Hepatocyte (in vitro differentiated cells): Measurements from ENCODE around the gene ZSWIM2.

Experiments
- CTCF ChIP-seq: fragments of 200-600 bp; sonication (generic); IDR thresholded peaks from 2 replicates; pipeline ENCODE4 v1.5.1; 2016; ENCODE audit warnings: antibody characterized with exemption, mild to moderate bottlenecking; ENCODE audit not compliant: poor library complexity
- EZH2 ChIP-seq: fragments of 200-600 bp; sonication (generic); IDR thresholded peaks from 2 replicates; pipeline ENCODE4 v1.6.1; 2016; ENCODE audit warnings: antibody characterized with exemption, mild to moderate bottlenecking, borderline replicate concordance

GRCh38 chr2:186855216-186855615, 6.2 kb upstream of the ZSWIM2 start:
- TF ChIP-seq CTCF: no peak
- TF ChIP-seq EZH2: no peak
